PC-3 (cell line): Measurements from ENCODE around the gene HS3ST5.

Source experiments
- CTCF ChIP-seq: fragments of 300-600 bp; sonication (generic); conservative IDR thresholded peaks from 2 replicates; pipeline ENCODE4 v1.5.1; 2017; ENCODE audit warnings: antibody characterized with exemption, low read depth, mild to moderate bottlenecking, low read length
- EZH2 ChIP-seq: fragments of 300-600 bp; sonication (generic); IDR thresholded peaks from one replicate; pipeline ENCODE4 v1.6.1; 2017; ENCODE audit warnings: antibody characterized with exemption, mild to moderate bottlenecking, low read length; ENCODE audit not compliant: unreplicated experiment

GRCh38 chr6:114195631-114196403 lies 147.0 kb downstream of the HS3ST5 start:
- no peak for TF ChIP-seq CTCF
- TF ChIP-seq EZH2: no peak
